SK-N-SH (cell line): ENCODE measurements around the gene MAST4. TPM values are rescaled to one million over a fixed set of nuclear protein-coding genes. Genes with fewer than 3 reads are reported as not detected.

Source experiments
- CTCF ChIA-PET: fragments of 300-600, 350-600 bp; formaldehyde crosslinking; extraction: SDS; loops from one replicate; lab custom pipeline; 2021; lab: Yijun Ruan, JAX
- POLR2A ChIA-PET: fragments of 350-600 bp; sonication (Branson Sonifier 250); formaldehyde crosslinking; extraction: SDS; loops from one replicate; lab custom pipeline; 2020; ENCODE audit warnings: antibody characterized with exemption, inconsistent platforms; lab: Yijun Ruan, JAX
- DNase-seq: peaks from one replicate; pipeline ENCODE4 v3.0.0; 2012
- H2AFZ ChIP-seq: fragments of 200-600 bp; sonication (generic); 2 replicates; pipeline ENCODE4 v1.8.1; 2016; ENCODE audit warnings: antibody characterized with exemption, mild to moderate bottlenecking, low read depth
- H3F3A ChIP-seq: fragments of 200-600 bp; sonication (generic); replicated peaks from 2 replicates; pipeline ENCODE3; 2016; ENCODE audit warnings: antibody characterized with exemption, mild to moderate bottlenecking; ENCODE audit not compliant: insufficient read depth
- H3K27ac ChIP-seq, 2 experiments: fragments of 200-500 bp in 1 of 2; fragments of 200-600 bp in 1 of 2; sonication (Bioruptor generic) in 1 of 2; sonication (generic), shearing (Covaris generic) in 1 of 2; 2 replicates each; pipeline versions ENCODE4 v1.5.1 to v1.6.1; 2014 to 2016; ENCODE audit warnings: low read depth in 2 of 2, inconsistent platforms in 1 of 2, low read length in 1 of 2, mild to moderate bottlenecking in 1 of 2, mixed read lengths in 1 of 2
- H3K27me3 ChIP-seq: fragments of 200-600 bp; sonication (generic), shearing (Covaris generic); 2 replicates; pipeline ENCODE4 v1.6.1; 2016; ENCODE audit warnings: mixed run types; ENCODE audit not compliant: insufficient read depth
- H3K36me3 ChIP-seq, 2 experiments: fragments of 200-500 bp in 1 of 2; fragments of 200-600 bp in 1 of 2; sonication (Bioruptor generic) in 1 of 2; sonication (generic) in 1 of 2; replicated peaks in 1 of 2; 2 replicates each; pipeline versions ENCODE3 to v1.5.1; 2014 to 2016; ENCODE audit warnings: low read length in 1 of 2, mild to moderate bottlenecking in 1 of 2; ENCODE audit not compliant: insufficient read depth in 2 of 2, control insufficient read depth in 1 of 2
- H3K4me1 ChIP-seq, 2 experiments: fragments of 200-500 bp in 1 of 2; fragments of 200-600 bp in 1 of 2; sonication (Bioruptor generic) in 1 of 2; sonication (generic), shearing (Covaris generic) in 1 of 2; 2 replicates each; pipeline versions ENCODE4 v1.5.1 to v1.6.1; 2014 to 2016; ENCODE audit warnings: low read depth in 1 of 2, low read length in 1 of 2, mixed run types in 1 of 2; ENCODE audit not compliant: insufficient read depth in 2 of 2, control insufficient read depth in 1 of 2
- H3K4me2 ChIP-seq: fragments of 200-600 bp; sonication (generic), shearing (Covaris generic); 2 replicates; pipeline ENCODE4 v1.6.1; 2017; ENCODE audit warnings: mixed run types
- H3K4me3 ChIP-seq, 2 experiments: fragments of 200-500 bp in 1 of 2; fragments of 200-600 bp in 1 of 2; sonication (Bioruptor generic) in 1 of 2; sonication (generic), shearing (Covaris generic) in 1 of 2; 2 replicates each; pipeline versions ENCODE4 v1.5.1 to v1.8.1; 2014 to 2016; ENCODE audit warnings: low read depth in 2 of 2, inconsistent platforms in 1 of 2, low read length in 1 of 2, mild to moderate bottlenecking in 1 of 2, mixed read lengths in 1 of 2, moderate library complexity in 1 of 2
- H3K79me2 ChIP-seq: fragments of 200-600 bp; sonication (generic); 2 replicates; pipeline ENCODE4 v1.8.1; 2017; ENCODE audit warnings: mild to moderate bottlenecking; ENCODE audit not compliant: insufficient read depth
- H3K9ac ChIP-seq: fragments of 200-600 bp; sonication (generic); 2 replicates; pipeline ENCODE4 v1.6.1; 2017; ENCODE audit warnings: mixed run types
- H3K9me2 ChIP-seq: fragments of 200-600 bp; sonication (generic); 2 replicates; pipeline ENCODE4 v1.6.1; 2017; ENCODE audit warnings: mixed run types
- H3K9me3 ChIP-seq: fragments of 200-600 bp; sonication (generic); 2 replicates; pipeline ENCODE4 v1.6.1; 2017; ENCODE audit warnings: mixed run types, mild to moderate bottlenecking, moderate library complexity
- H4K20me1 ChIP-seq: fragments of 200-600 bp; sonication (generic); 2 replicates; pipeline ENCODE4 v1.6.1; 2017; ENCODE audit warnings: mild to moderate bottlenecking, mixed run types; ENCODE audit not compliant: insufficient read depth
- CHD2 ChIP-seq: fragments of 150-350 bp; IDR thresholded peaks from 2 replicates; pipeline ENCODE4 v1.6.1; 2018; ENCODE audit warnings: low read length; ENCODE audit not compliant: partially characterized antibody
- ELF1 ChIP-seq: IDR thresholded peaks from 2 replicates; pipeline ENCODE4 v1.4.0; 2012
- GABPA ChIP-seq: IDR thresholded peaks from 2 replicates; pipeline ENCODE4 v1.4.0; 2012; ENCODE audit warnings: low read depth, mild to moderate bottlenecking
- GATA2 ChIP-seq: sonication (generic); formaldehyde crosslinking; IDR thresholded peaks from 2 replicates; pipeline ENCODE4 v1.5.0; 2020; ENCODE audit warnings: mild to moderate bottlenecking, missing genetic modification reagents
- JUND ChIP-seq: IDR thresholded peaks from 2 replicates; pipeline ENCODE4 v1.4.0; 2012
- MXI1 ChIP-seq: IDR thresholded peaks from 2 replicates; pipeline ENCODE4 v1.6.1; 2012; ENCODE audit warnings: mild to moderate bottlenecking, low read depth, low read length, improper control_type of control experiment
- RCOR1 ChIP-seq: fragments of 150-350 bp; IDR thresholded peaks from 2 replicates; pipeline ENCODE4 v1.6.1; 2017; ENCODE audit warnings: antibody characterized with exemption, low read length
- RFX5 ChIP-seq: IDR thresholded peaks from 2 replicates; pipeline ENCODE4 v1.6.1; 2012; ENCODE audit warnings: mild to moderate bottlenecking, improper control_type of control experiment, low read length
- TAF1 ChIP-seq: IDR thresholded peaks from 2 replicates; pipeline ENCODE4 v1.6.1; 2012; ENCODE audit warnings: low read depth, mild to moderate bottlenecking, low read length, moderate library complexity, borderline replicate concordance
- TCF12 ChIP-seq: IDR thresholded peaks from 2 replicates; pipeline ENCODE4 v1.4.0; 2012
- TEAD4 ChIP-seq: IDR thresholded peaks from 2 replicates; pipeline ENCODE4 v1.4.0; 2012; ENCODE audit warnings: mild to moderate bottlenecking, borderline replicate concordance; ENCODE audit not compliant: insufficient read depth
- WGBS: methylation state at CpG from one replicate; pipeline ENCODE4 v1.1.6; 2017; ENCODE audit warnings: low lambda C conversion rate; 5-methylcytosine and 5-hydroxymethylcytosine counted together
- polyA plus RNA-seq, 3 experiments: library from polyadenylated mRNA; depleted of rRNA; stranded (reverse); fragments of >200 nt; gene quantifications; 2 replicates each; pipeline ENCODE4 v1.2.3, GENCODE V29; 2012
- TF ChIP-seq, protein P1 (sequence below): IDR thresholded peaks from 2 replicates; pipeline ENCODE4 v1.4.0; 2012; ENCODE audit warnings: low read depth, borderline replicate concordance
- TF ChIP-seq, protein P2 (sequence below): fragments of 150-350 bp; IDR thresholded peaks from 2 replicates; pipeline ENCODE4 v1.6.1; 2016; ENCODE audit warnings: mild to moderate bottlenecking, low read depth, low read length
- TF ChIP-seq, protein P3 (sequence below): IDR thresholded peaks from 2 replicates; pipeline ENCODE4; 2012
- TF ChIP-seq, protein P4 (sequence below): IDR thresholded peaks from 2 replicates; pipeline ENCODE4 v1.4.0; 2012; ENCODE audit warnings: low read depth, borderline replicate concordance
- TF ChIP-seq, protein P5 (sequence below): IDR thresholded peaks from 2 replicates; pipeline ENCODE4 v1.4.0; 2012; ENCODE audit warnings: low read depth
- TF ChIP-seq, protein P6 (sequence below): fragments of 150-350 bp; IDR thresholded peaks from 2 replicates; pipeline ENCODE4 v1.6.1; 2017; ENCODE audit warnings: antibody characterized with exemption, low read length, low read depth, borderline replicate concordance

The MAST4 gene
- polyA plus RNA-seq, 1 of the 3 experiments (the other 2 are of a cell fraction) = 2.2 TPM

DNA sequence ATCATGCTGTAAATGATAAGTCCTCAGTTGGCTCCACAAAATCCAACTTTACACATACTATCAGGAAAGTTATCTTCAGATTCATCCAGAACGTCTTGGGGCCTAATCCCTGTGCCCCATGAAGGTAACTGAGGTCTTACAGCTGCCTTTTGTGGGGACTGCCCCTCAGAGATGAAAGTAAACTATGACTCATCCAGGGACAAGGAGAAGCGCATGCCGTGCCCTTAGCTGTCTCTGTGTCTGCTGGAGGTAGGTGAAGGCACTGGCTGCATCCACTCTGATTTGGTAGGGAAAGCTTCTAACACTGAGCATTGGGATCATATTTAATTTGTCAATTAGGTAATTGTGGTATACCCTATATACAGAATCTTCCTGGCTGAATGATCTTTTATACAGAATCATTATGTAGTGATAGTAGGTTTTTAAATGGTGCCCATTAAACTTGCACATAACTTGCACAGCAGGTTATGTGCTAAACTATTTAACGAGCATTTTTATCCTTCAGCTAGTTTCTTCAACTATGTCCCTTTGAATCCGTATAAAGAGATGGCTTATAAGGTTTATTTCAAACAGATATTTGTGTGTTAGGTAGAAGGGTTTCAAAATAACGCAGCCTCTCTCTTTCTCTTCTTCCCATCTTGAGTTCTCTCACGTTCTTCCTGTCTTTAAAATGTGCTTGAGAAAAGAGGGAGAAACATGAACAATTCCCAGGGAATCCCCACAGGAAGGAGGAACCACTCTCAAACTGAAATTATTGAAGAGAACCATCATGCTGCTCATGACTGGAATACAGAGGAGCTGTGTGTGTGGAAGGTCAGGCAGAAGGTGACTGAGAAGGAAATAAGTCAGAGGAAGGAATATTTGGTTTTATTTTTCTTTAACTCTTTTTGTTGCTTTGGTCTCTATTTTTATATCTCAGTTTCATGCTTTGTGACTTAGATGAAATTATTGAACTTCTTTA is 349.5 kb downstream of the MAST4 start:
- no peak for DNase-seq
- TF ChIP-seq RFX5 (no peak), RCOR1 (no peak), MXI1 (no peak), TAF1 (no peak), TCF12 (no peak), TEAD4 (no peak), GABPA (no peak), JUND (no peak), GATA2 (CRISPR knock-in tag) (no peak), ELF1 (no peak), CHD2 (no peak)
- TF ChIP-seq, protein P1, sequence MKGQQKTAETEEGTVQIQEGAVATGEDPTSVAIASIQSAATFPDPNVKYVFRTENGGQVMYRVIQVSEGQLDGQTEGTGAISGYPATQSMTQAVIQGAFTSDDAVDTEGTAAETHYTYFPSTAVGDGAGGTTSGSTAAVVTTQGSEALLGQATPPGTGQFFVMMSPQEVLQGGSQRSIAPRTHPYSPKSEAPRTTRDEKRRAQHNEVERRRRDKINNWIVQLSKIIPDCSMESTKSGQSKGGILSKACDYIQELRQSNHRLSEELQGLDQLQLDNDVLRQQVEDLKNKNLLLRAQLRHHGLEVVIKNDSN = no peak
- TF ChIP-seq, protein P2, sequence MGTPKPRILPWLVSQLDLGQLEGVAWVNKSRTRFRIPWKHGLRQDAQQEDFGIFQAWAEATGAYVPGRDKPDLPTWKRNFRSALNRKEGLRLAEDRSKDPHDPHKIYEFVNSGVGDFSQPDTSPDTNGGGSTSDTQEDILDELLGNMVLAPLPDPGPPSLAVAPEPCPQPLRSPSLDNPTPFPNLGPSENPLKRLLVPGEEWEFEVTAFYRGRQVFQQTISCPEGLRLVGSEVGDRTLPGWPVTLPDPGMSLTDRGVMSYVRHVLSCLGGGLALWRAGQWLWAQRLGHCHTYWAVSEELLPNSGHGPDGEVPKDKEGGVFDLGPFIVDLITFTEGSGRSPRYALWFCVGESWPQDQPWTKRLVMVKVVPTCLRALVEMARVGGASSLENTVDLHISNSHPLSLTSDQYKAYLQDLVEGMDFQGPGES = no peak
- TF ChIP-seq, protein P3, sequence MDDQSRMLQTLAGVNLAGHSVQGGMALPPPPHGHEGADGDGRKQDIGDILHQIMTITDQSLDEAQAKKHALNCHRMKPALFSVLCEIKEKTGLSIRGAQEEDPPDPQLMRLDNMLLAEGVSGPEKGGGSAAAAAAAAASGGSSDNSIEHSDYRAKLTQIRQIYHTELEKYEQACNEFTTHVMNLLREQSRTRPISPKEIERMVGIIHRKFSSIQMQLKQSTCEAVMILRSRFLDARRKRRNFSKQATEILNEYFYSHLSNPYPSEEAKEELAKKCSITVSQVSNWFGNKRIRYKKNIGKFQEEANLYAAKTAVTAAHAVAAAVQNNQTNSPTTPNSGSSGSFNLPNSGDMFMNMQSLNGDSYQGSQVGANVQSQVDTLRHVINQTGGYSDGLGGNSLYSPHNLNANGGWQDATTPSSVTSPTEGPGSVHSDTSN = no peak
- TF ChIP-seq, protein P4, sequence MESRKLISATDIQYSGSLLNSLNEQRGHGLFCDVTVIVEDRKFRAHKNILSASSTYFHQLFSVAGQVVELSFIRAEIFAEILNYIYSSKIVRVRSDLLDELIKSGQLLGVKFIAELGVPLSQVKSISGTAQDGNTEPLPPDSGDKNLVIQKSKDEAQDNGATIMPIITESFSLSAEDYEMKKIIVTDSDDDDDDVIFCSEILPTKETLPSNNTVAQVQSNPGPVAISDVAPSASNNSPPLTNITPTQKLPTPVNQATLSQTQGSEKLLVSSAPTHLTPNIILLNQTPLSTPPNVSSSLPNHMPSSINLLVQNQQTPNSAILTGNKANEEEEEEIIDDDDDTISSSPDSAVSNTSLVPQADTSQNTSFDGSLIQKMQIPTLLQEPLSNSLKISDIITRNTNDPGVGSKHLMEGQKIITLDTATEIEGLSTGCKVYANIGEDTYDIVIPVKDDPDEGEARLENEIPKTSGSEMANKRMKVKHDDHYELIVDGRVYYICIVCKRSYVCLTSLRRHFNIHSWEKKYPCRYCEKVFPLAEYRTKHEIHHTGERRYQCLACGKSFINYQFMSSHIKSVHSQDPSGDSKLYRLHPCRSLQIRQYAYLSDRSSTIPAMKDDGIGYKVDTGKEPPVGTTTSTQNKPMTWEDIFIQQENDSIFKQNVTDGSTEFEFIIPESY = no peak
- TF ChIP-seq, protein P5, sequence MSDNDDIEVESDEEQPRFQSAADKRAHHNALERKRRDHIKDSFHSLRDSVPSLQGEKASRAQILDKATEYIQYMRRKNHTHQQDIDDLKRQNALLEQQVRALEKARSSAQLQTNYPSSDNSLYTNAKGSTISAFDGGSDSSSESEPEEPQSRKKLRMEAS = no peak
- TF ChIP-seq, protein P6, sequence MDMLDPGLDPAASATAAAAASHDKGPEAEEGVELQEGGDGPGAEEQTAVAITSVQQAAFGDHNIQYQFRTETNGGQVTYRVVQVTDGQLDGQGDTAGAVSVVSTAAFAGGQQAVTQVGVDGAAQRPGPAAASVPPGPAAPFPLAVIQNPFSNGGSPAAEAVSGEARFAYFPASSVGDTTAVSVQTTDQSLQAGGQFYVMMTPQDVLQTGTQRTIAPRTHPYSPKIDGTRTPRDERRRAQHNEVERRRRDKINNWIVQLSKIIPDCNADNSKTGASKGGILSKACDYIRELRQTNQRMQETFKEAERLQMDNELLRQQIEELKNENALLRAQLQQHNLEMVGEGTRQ = no peak
- no peaks in the 10 kb centered on the region for H3K27me3 ChIP-seq
- H3K9me3 ChIP-seq = no peaks in the 10 kb centered on the region
- H3K4me1 ChIP-seq = no peaks in the 10 kb centered on the region
- H3F3A ChIP-seq = no peaks in the 10 kb centered on the region
- no peak overlapping the region for H2AFZ ChIP-seq
- no peak overlapping the region for H3K27ac ChIP-seq
- CTCF ChIA-PET = interaction anchor here (0.7 kb wide), 1 partner anchor 9 kb away, joined by 3 read pairs; no protein-coding TSS in a partner anchor
- WGBS = 60% methylated on average over 7 of the region's 7 CpGs
- no peak overlapping the region for H3K9ac ChIP-seq
- no peaks in the 10 kb centered on the region for H3K79me2 ChIP-seq
- no peak overlapping the region for H3K4me2 ChIP-seq
- H3K9me2 ChIP-seq = no peaks in the 10 kb centered on the region
- H3K36me3 ChIP-seq = no peaks in the 10 kb centered on the region
- POLR2A ChIA-PET = no interaction called here
- H4K20me1 ChIP-seq = no peaks in the 10 kb centered on the region
- H3K4me3 ChIP-seq = no peak overlapping the region
